ENCODE measurements around the gene CNIH4.
"Not testable (repeated sequence)": the region's sequence is repeated elsewhere in the genome, so short reads cannot be mapped to it uniquely, and the experiment has no call there.

Gene CNIH4

DNA sequence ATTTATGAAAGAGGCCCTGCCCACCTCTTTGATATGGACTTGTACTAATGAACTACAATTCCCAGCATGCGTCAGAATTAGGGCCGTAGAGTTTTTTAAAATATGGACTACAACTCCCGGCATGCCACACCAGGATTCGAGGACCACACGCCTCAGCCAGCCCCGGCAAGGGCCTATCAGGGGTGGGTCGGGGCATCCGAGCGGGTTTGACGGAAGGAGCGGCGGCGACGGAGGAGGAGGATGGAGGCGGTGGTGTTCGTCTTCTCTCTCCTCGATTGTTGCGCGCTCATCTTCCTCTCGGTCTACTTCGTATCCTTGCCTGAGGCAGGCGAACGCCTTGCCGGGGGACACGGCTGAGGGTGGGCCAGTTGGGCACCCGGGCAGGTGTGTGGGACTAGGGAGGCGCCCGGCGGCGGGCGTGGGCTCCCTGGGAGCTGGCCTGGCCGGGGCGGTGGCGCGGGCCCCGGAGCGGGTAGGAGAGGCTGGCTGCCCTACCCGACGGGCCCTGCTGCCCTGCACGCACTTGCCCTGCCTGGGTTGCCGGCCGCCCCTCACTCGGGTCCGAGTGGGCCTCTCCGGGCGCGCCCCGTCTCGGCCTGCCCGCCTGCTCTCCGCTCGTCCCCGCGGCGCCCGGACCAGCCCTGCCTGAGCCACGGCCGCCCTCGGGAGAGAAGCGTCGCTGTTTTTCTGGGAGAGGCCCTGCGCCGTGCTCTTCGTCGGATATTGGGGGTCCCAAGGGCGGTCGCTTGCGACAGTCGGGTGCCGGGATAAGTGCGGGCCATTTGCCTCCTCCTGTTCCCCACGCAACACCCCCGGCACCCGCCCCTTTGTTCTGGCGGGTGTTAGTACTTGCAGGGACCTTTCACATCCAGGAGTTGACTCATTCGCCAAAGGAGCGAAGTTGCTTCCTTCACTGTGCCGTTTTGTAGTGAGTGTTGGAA is at the start of gene CNIH4:
Gene CNIH4, plus strand, starts transcription at position 195 of the 941 bp plus-strand sequence. Its CDS starts 46 bp downstream, at position 241.
- DNase-seq = peak; percentile 89

GRCh38 chr1:224308064-224308463 is 48.6 kb upstream of the CNIH4 start:
- no peak for DNase-seq

- DNase-seq = not testable (repeated sequence)
Observed at GRCh38 chr1:224311503-224311902, 45.2 kb upstream of the CNIH4 start.

DNA sequence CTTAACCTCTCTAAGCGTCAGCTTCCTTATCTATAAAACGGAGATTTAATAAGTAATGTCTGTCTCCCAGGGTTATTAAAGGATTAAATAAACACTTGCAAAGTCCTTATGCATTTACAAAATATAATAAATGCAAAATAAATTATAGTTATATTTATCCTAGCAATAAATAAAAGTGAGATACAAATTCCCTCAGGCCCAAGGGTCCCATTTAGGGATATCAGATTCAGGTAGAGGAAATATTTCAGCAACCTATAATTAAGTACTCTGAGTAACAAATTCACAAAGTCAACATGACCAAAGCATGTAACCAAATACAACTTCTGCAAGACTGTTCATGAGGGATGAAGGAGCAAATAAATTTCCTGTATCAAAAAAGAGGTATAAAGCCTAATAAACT is 44.7 kb upstream of the CNIH4 start:
- DNase-seq = no peak

GRCh38 chr1:224317383-224318045 is 39.2 kb upstream of the CNIH4 start:
- DNase-seq = no peak

DNA sequence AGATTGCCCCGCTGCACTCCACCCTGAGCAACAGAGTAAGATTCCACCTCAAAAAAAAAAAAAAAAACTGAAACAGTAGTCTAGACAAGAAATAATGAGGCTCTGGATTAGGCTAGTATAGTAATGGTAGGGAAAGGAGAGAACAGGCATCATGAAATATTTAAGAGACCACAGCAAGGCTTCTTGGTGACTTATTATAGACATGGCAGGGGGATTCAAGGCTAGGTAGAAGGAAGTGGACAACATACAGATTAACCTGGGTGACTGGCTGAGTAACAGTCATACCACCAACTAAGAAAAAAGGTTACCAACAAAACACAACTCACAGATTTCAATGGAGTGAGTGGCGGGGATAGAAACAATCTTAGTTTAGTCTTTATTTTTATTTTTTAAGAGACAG is 35.0 kb upstream of the CNIH4 start:
- DNase-seq = no peak

DNA sequence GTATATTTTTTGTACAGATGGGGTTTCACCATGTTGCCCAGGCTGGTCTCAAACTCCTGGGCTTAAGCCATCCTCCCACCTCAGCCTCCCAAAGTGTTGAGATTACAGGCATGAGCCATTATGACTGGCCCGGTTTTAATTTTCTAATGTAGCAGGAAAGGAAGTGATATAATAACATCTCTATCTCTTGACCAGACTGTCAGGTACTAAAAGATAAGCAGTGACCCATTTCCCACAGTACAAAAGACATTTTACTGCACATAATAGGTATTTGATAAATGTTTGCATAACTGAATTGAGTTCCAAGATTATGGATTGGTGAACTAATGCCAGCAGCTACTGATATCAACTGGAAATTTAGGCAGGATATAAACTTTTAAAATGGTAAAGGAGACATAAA is 30.7 kb upstream of the CNIH4 start:
- no peak for DNase-seq

DNA sequence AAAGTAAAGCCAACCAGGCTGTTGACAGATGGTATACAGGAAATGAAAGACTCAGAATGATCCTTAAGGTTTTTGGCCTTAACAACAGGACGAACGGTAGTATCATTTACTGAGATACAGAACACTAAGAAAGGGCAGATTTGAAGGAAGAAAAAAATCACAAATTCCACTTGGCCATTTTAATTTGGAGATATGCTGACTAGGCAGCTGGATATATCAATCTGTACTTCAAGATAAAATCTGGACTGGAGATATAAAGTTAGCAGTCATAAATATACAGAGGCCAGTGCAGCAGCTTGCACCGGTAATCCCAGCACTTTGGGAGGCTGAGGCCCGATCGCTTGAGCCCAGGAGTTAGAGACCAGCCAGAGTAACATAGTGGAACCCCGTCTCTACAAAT is 28.0 kb upstream of the CNIH4 start:
- no peak for DNase-seq

GRCh38 chr1:224329484-224329841 is 27.2 kb upstream of the CNIH4 start:
- no peak for DNase-seq

- peak; percentile 75 for DNase-seq
Observed at GRCh38 chr1:224329842-224330753, 26.6 kb upstream of the CNIH4 start, which contains the start of gene NVL. Gene NVL, minus strand, starts transcription at chr1:224330172. Its CDS starts 45 bp downstream, at chr1:224330127.

DNA sequence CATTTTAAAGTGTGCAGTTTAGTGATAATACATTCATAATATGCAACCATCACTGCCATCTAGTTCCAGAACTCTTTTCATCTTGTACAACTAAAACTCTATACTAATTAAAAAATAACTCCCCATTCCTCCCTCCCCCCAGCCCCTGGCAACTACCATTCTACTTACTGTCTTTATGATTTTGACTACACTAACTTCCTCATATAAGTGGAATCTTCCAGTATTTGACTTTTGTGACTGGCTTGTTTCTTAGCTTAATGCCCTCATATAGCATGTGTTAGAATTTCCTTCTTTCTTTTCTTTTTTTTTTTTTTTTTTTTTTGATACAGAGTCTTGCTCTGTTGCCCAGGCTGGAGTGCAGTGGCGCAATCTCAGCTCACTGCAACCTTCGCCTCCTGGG is 25.4 kb upstream of the CNIH4 start:
- no peak for DNase-seq

DNA sequence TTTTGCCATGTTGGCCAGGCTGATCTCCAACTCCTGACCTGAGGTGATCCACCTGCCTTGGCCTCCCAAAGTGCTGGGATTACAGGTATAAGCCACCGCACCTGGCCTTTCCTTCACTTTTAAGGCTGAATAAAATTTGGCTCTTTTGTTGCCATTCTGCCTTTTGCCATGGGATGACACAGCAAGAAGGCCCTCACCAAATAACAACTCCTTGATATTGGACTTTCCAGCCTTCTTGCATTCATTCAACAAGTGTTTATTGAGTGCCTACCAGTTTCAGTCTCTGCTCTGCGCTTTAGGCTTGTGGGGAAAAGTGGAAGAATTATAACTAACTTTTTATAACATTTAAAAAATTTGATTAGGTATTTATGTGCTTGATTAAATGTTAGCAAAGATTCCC is 24.9 kb upstream of the CNIH4 start:
- DNase-seq = no peak

DNA sequence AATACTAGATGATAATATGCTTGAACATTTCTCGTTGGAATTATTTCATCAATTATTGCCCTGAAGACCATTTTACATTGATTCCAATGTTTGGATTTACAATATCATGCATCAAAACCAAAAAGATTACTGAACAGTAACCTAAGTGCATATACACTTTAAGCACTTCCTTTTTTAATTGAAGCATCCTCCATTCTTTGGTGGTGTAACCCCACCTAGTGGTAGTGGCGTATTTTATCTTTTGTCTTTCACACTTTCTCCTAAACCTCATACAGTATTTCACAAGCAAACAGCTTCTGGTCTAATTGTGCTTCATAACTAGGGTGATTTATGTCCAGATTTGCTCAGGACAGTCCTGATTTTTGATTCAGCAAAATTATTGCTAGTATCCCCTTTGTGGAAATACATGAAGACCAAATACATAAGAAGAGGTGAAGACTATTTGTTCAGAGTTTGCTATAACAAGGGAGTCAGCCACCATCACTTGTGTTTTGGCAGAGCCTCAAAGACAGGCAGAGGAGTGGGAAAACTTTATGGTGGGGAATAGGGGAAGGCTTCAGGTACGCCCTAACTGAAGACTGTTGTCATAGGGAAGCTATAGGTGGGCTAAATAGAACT is 23.3 kb upstream of the CNIH4 start:
- peak; percentile 20 for DNase-seq

GRCh38 chr1:224333939-224334786 is 22.5 kb upstream of the CNIH4 start:
- no peak for DNase-seq

DNA sequence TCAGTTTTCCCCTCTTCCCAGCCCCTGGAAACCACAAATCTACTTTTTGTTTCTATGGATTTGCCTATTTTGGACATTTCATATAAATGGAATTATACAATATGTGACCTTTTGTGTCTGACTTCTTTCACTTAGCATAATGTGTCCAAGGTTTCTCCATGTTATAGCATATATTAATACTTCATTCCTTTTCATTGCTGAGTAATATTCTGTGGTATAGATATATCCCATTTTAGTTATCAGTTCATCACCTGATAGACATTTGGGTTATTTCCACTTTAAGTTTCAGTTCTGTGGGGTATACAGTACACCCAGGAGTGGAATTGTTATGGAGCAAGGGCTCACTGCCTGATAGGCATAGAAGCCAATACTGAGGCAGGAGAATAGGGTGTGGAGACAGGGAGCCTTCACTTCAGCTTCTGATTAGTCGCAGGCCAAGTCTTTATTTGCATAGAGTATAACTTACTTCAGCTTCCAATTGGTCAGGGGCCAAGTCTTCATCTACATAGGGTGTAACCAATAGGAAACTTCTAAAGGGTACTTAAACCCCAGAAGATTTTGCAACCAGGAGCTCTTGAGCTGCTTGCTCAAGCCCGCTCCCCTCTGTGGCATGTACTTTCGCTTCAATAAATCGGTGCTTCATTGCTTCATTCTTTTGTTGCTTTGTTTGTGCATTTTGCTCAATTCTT is 18.4 kb upstream of the CNIH4 start:
- DNase-seq = no peak

DNA sequence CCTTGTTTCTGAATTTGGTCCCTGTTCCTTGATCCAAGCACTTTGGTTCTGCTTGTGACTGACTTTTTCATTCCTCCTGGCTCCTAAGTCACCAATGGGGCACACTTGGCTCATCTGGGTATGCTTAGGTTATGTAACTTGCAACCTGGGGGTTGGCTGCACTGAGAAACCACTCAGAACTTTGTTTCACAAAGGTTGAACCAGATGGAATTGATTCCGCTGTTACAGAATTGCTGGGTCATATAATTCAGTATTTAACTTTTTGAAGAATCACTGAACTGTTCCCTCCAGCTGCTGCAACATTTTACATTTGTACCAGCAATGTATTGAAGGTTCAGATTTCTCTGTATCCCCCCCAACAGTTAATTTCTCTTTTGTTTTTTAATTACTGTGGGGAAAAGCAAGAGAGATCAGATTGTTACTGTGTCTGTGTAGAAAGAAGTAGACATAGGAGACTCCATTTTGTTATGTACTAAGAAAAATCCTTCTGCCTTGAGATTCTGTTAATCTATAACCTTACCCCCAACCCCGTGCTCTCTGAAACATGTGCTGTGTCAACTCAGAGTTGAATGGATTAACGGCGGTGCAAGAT is 17.1 kb upstream of the CNIH4 start:
- DNase-seq = no peak

- peak; percentile 31 for DNase-seq
Observed at GRCh38 chr1:224340453-224341384, 16.0 kb upstream of the CNIH4 start.

GRCh38 chr1:224343679-224344078 is 13.0 kb upstream of the CNIH4 start:
- no peak for DNase-seq

DNA sequence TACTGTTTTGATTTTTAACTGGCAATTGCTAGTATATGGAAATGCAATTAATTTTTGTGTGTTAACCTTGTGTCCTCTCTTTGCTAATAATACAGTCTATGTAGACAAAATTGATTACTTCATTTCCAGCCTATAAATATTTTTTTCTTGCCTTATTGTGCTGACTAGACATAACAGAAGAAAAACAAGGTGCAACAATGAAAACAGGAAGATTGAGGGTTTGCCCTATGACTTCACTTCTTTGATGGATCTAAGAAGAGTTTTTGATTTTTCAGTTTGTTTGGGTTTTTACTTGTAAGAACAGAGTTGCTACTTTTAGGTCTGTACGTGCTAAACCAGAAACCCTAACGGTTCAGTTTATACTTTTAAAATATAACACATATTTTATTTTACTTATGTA is 8.5 kb upstream of the CNIH4 start:
- DNase-seq = no peak

Measured in activated gamma-delta T cell treated with Interleukin-2 at 50 U/mL for 16 hours (primary cell).